ENCODE results near the gene ANXA6. TPM values are rescaled to one million over a fixed set of nuclear protein-coding genes. Genes with fewer than 3 reads are reported as not detected.

ANXA6 gene
- total RNA-seq, 1 experiment from 2014 or later: 98.7 TPM

DNA sequence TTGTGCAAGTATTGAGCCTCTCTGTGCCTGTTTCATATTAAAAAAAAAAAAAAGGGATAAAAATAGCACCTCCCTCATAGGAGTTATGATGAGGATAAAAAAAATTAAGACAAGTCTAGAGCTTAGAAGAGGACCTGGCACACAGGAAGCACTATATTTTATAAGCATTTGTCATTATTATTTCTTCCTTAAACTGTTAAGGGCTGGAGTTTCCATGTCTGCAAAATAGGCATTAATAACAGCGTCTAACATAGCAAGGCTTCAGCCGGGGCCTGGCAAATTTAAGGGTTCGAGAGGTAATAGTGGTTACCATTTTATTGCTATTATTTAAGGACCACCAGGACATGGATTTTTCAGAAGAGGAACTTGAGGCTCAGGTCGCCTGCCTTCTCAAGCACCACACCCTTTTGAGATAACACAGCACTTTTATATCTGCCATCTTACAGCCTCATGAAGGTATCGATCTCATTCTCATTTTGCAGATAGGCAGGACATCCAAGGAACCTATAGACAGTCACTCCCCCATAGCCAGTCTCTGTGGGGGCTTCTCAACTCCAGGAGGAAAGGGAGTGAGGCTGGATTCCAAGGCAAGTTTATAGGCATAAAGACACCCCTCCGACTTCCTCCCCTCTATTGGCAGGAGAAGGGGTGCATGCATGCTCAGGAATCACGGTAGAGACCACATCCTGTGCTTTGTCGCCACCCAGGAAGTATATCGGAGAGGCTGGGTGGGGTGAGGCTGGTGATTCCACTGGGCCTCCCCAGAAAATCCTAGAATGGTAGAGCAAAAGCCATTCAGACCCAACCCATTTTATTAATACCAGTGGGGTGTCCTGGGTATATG is 2.4 kb downstream of the ANXA6 start:
- Histone ChIP-seq H2BK5ac (ENCODE audit: insufficient read length, low read length) (no peak overlapping the region), H3K9ac (ENCODE audit: extremely low read depth, insufficient read length, low read length) (no peak overlapping the region), H3K23me2 (ENCODE audit: insufficient read length, low read depth, low read length, poor library complexity, severe bottlenecking) (peaks cover 15% of the 10 kb centered on the region), H3K4ac (ENCODE audit: low read depth, low read length) (no peak overlapping the region), H4K20me1 (ENCODE audit: control insufficient read depth, insufficient read depth, insufficient read length) (no peaks in the 10 kb centered on the region), H2AK5ac (ENCODE audit: insufficient read length, low read length) (no peak overlapping the region), H2BK15ac (ENCODE audit: low read depth, low read length) (no peak overlapping the region), H3K79me2 (ENCODE audit: insufficient read depth, low read length) (no peaks in the 10 kb centered on the region; the same call in 1 of the 2 replicates), H3K23ac (ENCODE audit: insufficient read length, low read depth, low read length) (no peak overlapping the region), H3K4me1 (ENCODE audit: insufficient read depth, low read length) (no peaks in the 10 kb centered on the region; the same call in 1 of the 2 replicates), H3K27me3 (ENCODE audit: insufficient read depth, low read length) (no peaks in the 10 kb centered on the region), H3K18ac (ENCODE audit: insufficient read length, low read depth, low read length) (no peak overlapping the region), H2BK120ac (ENCODE audit: low read depth, low read length, poor library complexity, severe bottlenecking) (no peak overlapping the region), H2BK12ac (ENCODE audit: insufficient read length, low read depth, low read length) (no peak overlapping the region), H3K56ac (ENCODE audit: insufficient read length, low read depth, low read length) (no peak overlapping the region), H3K4me2 (ENCODE audit: insufficient read depth, insufficient read length, low read length) (no peak overlapping the region), H4K5ac (ENCODE audit: insufficient read length, low read depth, low read length) (no peak overlapping the region), H2BK20ac (ENCODE audit: low read depth, low read length, poor library complexity, severe bottlenecking) (no peak overlapping the region), H3K27ac (ENCODE audit: insufficient read length, low read depth, low read length) (no peak overlapping the region), H3K14ac (ENCODE audit: insufficient read depth, low read length) (no peak overlapping the region), H4K91ac (ENCODE audit: insufficient read length, low read depth, low read length) (no peak overlapping the region), H3K79me1 (ENCODE audit: insufficient read depth, low read depth, low read length, poor library complexity, severe bottlenecking) (no peaks in the 10 kb centered on the region), H3T11ph (ENCODE audit: low read length) (no peak overlapping the region), H4K8ac (replicated peaks; ENCODE audit: insufficient read length, low read depth, low read length) (no peak overlapping the region), H3K9me3 (ENCODE audit: control insufficient read depth, low read depth, low read length) (no peaks in the 10 kb centered on the region), H2AFZ (ENCODE audit: low read length) (no peak overlapping the region)
- H3K27ac Mint-ChIP-seq: no peak overlapping the region
- TF ChIP-seq CTCF (conservative IDR thresholded peaks at IDR 0.05): no peak
- H3K4me3 Mint-ChIP-seq: no peak overlapping the region
- H3K27me3 Mint-ChIP-seq (ENCODE audit: low read depth): peaks cover 9% of the 10 kb centered on the region; the same call in 1 of the 2 replicates
- H3K4me1 Mint-ChIP-seq: peaks cover 34 to 46% of the 10 kb centered on the region in 2 experiments
- no peaks in the 10 kb centered on the region for H3K9me3 Mint-ChIP-seq
- no peak for DNase-seq
- no CpG with 5 or more reads among the region's 9 CpGs for WGBS (ENCODE audit: extremely low coverage, insufficient read length, low lambda C conversion rate)
- H3K36me3 Mint-ChIP-seq (ENCODE audit: insufficient read depth in 1 of 3, low read depth in 3 of 3): no peaks in the 10 kb centered on the region
